ENCODE measurements around the gene TFPI. TPM values are rescaled to one million over a fixed set of nuclear protein-coding genes. Genes with fewer than 3 reads are reported as not detected.
"Not testable (repeated sequence)": the region's sequence is repeated elsewhere in the genome, so short reads cannot be mapped to it uniquely, and the experiment has no call there.

The TFPI gene
- total RNA-seq, 1 donor from 2014 or later, result 19.0 TPM

DNA sequence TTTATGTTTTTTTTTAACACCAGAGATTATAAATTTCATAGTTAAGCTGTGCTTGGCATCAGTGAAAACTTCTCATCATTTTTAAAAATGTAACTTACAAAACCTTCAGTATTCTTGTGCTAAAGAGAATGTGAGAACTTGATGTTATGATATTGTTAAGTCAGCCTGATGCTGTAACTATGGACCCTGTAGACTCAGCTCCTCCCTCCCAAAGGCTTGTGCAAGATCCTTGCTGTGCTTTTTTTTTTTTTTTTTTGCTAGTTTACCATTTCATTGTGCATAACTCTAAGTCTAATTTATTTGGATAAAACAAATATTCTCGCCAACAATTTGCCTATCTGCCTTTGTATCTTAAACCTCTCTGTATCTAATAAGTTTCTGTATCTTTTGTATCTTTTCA, 12.9 kb upstream of the TFPI start:
- Histone ChIP-seq H3K9me3 (replicated peaks) (peaks cover 5% of the 10 kb centered on the region), H3K27ac (replicated peaks) (no peak overlapping the region), H3K4me1 (no peaks in the 10 kb centered on the region), H3K27me3 (ENCODE audit: low read depth) (no peaks in the 10 kb centered on the region), H3K4me3 (no peak overlapping the region), H3K36me3 (no peaks in the 10 kb centered on the region)
- no peak for DNase-seq
- intact Hi-C loops (cut with micrococcal nuclease), result no loop called here
- TF ChIP-seq, protein P1, sequence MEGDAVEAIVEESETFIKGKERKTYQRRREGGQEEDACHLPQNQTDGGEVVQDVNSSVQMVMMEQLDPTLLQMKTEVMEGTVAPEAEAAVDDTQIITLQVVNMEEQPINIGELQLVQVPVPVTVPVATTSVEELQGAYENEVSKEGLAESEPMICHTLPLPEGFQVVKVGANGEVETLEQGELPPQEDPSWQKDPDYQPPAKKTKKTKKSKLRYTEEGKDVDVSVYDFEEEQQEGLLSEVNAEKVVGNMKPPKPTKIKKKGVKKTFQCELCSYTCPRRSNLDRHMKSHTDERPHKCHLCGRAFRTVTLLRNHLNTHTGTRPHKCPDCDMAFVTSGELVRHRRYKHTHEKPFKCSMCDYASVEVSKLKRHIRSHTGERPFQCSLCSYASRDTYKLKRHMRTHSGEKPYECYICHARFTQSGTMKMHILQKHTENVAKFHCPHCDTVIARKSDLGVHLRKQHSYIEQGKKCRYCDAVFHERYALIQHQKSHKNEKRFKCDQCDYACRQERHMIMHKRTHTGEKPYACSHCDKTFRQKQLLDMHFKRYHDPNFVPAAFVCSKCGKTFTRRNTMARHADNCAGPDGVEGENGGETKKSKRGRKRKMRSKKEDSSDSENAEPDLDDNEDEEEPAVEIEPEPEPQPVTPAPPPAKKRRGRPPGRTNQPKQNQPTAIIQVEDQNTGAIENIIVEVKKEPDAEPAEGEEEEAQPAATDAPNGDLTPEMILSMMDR (IDR thresholded peaks at IDR 0.05; ENCODE audit: borderline replicate concordance), result no peak

DNA sequence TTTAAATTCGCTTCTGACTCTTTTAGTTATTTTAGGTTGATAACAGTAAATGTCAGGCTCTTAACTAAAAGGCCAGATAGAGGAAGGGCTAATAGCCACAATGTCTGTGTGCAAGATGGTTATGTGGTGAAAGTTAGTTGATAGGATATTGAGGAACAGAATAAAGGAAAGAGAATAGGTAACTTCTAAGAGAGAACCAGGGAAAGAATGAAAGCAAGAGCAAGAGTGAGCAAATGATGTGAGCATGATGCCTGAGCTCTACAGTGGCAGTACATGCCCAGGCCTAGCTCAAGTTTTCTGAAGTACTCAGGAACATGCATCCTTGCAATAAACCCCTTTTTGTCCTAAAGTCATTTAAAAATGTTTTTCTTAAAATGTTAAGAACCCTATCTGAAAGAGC, 12.5 kb upstream of the TFPI start:
- TF ChIP-seq, protein P1 (IDR thresholded peaks at IDR 0.05; ENCODE audit: borderline replicate concordance), result no peak
- no peaks in the 10 kb centered on the region for H3K36me3 ChIP-seq
- H3K27me3 ChIP-seq (ENCODE audit: low read depth), result no peaks in the 10 kb centered on the region
- intact Hi-C loops (cut with micrococcal nuclease), result no loop called here
- no peak overlapping the region for H3K27ac ChIP-seq (replicated peaks)
- no peak overlapping the region for H3K4me3 ChIP-seq
- no peak for DNase-seq
- peaks cover 1% of the 10 kb centered on the region for H3K9me3 ChIP-seq (replicated peaks)
- no peaks in the 10 kb centered on the region for H3K4me1 ChIP-seq

DNA sequence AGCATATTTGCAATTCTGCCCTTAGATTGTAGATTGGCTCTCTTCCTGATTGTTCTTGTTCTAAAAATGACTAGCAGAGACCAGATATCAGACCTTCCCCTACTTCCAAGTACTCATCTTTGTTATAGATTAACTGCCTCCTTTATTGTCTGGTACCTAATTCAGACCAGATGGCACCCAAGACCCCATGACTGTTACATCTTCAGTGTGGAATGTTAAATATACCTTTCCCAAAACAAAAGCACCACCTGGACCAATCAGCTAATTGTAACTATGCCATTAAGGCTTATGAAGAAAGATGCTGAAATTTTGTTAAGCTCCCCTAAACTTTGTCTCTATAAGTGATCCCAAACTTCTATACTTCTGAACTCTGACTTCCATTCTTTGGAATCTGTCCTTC, 12.0 kb upstream of the TFPI start:
- Histone ChIP-seq H3K27me3 (ENCODE audit: low read depth) (no peaks in the 10 kb centered on the region), H3K4me3 (no peak overlapping the region), H3K36me3 (no peaks in the 10 kb centered on the region), H3K27ac (replicated peaks) (no peak overlapping the region), H3K9me3 (replicated peaks) (no peaks in the 10 kb centered on the region), H3K4me1 (no peaks in the 10 kb centered on the region)
- intact Hi-C loops (cut with micrococcal nuclease), result no loop called here
- TF ChIP-seq, protein P1 (IDR thresholded peaks at IDR 0.05; ENCODE audit: borderline replicate concordance), result no peak
- DNase-seq, result no peak

DNA sequence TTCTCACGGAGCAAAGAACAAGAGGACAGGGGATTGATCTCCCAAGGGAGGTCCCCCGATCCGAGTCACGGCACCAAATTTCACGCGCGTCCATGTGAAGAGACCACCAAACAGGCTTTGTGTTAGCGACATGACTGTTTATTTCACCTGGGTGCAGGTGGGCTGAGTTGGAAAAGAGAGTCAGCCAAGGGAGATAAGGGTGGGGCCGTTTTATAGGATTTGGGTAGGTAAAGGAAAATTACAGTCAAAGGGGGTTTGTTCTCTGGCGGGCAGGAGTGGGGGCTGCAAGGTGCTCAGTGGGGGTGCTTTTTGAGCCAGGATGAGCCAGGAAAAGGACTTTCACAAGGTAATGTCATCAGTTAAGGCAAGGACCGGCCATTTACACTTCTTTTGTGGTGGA, 11.4 kb upstream of the TFPI start:
- H3K4me1 ChIP-seq; H3K27me3 ChIP-seq (ENCODE audit: low read depth); H3K36me3 ChIP-seq; intact Hi-C loops (cut with micrococcal nuclease); H3K9me3 ChIP-seq (replicated peaks); H3K27ac ChIP-seq (replicated peaks); DNase-seq; H3K4me3 ChIP-seq: not testable (repeated sequence)

DNA sequence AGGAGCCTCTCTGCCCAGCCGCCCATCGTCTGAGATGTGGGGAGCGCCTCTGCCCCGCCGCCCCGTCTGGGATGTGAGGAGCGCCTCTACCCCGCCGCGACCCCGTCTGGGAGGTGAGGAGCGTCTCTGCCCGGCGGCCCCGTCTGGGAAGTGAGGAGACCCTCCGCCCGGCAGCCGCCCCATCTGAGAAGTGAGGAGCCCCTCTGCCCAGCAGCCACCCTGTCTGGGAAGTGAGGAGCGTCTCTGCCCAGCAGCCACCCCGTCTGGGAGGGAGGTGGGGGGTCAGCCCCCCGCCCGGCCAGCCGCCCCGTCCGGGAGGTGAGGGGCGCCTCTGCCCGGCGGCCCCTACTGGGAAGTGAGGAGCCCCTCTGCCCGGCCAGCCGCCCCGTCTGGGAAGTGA, 2.3 kb upstream of the TFPI start:
- H3K4me3 ChIP-seq; H3K27me3 ChIP-seq (ENCODE audit: low read depth); H3K9me3 ChIP-seq (replicated peaks); DNase-seq; intact Hi-C loops (cut with micrococcal nuclease); H3K36me3 ChIP-seq; H3K27ac ChIP-seq (replicated peaks): not testable (repeated sequence)
- peaks cover 14% of the 10 kb centered on the region for H3K4me1 ChIP-seq

DNA sequence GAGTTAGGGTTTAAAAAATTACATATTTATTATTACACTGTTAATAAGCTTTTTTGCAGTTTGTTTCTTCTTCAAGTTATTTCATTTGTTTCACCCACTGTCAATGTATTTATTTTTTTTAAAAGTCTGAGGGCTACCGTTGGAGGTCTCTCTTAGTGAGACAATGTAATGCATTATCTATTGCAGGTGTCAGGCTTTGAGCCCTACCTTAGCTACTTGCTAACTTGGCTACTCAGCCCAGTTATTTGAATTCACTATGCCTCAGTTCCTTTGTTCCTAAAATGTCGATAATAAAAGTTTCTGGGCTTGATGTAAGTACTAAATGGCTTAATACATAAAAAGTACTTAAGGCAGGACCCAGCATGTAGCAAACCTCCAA, 458 bp upstream of the TFPI start:
- Histone ChIP-seq H3K4me1 (peaks cover 15% of the 10 kb centered on the region), H3K27ac (replicated peaks) (peak overlapping the region; percentile 80), H3K36me3 (no peaks in the 10 kb centered on the region), H3K27me3 (ENCODE audit: low read depth) (no peaks in the 10 kb centered on the region), H3K9me3 (replicated peaks) (no peaks in the 10 kb centered on the region), H3K4me3 (peak overlapping the region; percentile 66)
- intact Hi-C loops (cut with micrococcal nuclease), result no loop called here
- no peak for DNase-seq
- TF ChIP-seq, protein P1 (IDR thresholded peaks at IDR 0.05; ENCODE audit: borderline replicate concordance), result no peak

Data from left ventricle myocardium inferior (tissue), 1 donor.